Fibroblast of villous mesenchyme (primary cell): Measurements from ENCODE around the gene BARX1. TPM values are rescaled to one million over a fixed set of nuclear protein-coding genes. Genes with fewer than 3 reads are reported as not detected.

Experiments
- DNase-seq: peaks from one replicate; pipeline ENCODE4 v3.0.0-alpha.2; 2010; ENCODE audit warnings: low read depth
- H3K4me3 ChIP-seq: 2 replicates; pipeline ENCODE4 v1.5.1; 2011; ENCODE audit warnings: low read depth, mild to moderate bottlenecking, low read length
- total RNA-seq: library from RNA; depleted of rRNA; stranded (reverse); fragments of >200 nt; gene quantifications from 2 replicates; pipeline ENCODE4 v1.2.3, GENCODE V29; 2012
- TF ChIP-seq, protein P1 (sequence below): IDR thresholded peaks from 2 replicates; pipeline ENCODE4 v1.5.1; 2012; ENCODE audit warnings: low read depth, mild to moderate bottlenecking, low read length; ENCODE audit not compliant: insufficient read depth

The BARX1 gene
- total RNA-seq, 1 donor: not detected

GRCh38 chr9:93960971-93961841 lies 6.1 kb upstream of the BARX1 start:
- no peak for DNase-seq
- TF ChIP-seq, protein P1, sequence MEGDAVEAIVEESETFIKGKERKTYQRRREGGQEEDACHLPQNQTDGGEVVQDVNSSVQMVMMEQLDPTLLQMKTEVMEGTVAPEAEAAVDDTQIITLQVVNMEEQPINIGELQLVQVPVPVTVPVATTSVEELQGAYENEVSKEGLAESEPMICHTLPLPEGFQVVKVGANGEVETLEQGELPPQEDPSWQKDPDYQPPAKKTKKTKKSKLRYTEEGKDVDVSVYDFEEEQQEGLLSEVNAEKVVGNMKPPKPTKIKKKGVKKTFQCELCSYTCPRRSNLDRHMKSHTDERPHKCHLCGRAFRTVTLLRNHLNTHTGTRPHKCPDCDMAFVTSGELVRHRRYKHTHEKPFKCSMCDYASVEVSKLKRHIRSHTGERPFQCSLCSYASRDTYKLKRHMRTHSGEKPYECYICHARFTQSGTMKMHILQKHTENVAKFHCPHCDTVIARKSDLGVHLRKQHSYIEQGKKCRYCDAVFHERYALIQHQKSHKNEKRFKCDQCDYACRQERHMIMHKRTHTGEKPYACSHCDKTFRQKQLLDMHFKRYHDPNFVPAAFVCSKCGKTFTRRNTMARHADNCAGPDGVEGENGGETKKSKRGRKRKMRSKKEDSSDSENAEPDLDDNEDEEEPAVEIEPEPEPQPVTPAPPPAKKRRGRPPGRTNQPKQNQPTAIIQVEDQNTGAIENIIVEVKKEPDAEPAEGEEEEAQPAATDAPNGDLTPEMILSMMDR: no peak
- H3K4me3 ChIP-seq: no peak overlapping the region

DNA sequence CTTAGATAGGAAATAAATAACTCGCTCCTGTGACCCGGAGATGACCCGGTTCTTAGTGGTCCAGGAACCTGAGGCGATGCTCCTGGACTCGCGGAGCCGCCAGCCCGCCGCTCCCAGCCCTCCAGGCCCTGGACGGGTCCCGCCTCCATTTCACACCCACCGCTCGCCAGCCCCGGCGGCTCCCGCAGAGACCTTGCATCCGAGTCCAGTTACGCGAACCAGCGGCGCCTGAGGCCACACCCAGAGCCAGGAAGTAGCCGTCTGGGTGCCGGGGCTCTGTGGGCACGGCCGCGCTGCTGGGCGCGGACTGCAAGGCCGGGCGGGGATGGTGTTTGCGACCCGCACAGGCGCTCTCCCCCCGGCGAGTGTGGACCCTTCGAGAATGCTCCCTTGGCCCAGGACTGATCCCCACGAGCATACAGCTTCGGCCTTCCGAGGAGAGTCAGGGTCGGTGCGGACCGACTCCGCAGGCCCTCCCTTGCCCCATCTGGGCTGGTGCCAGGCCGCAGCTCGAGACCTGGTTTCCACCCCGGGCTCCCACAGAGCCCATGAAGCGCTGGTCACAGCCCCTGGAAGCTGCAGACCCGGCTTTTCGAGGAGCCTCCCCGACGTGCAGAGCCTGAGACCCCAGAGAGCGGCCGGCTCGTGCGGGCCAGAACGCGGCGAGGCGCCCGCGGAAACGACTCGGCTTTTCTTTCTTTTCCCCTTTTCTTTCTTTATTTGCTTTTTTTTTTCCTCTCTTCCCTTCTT lies 5.2 kb upstream of the BARX1 start:
- DNase-seq: no peak
- TF ChIP-seq, protein P1: no peak

GRCh38 chr9:93959739-93960154 lies 4.6 kb upstream of the BARX1 start:
- TF ChIP-seq, protein P1: no peak
- DNase-seq: no peak
- H3K4me3 ChIP-seq: no peak overlapping the region

More for the DNA sequence above, 5.2 kb upstream of the BARX1 start:
- no peak overlapping the region for H3K4me3 ChIP-seq

DNA sequence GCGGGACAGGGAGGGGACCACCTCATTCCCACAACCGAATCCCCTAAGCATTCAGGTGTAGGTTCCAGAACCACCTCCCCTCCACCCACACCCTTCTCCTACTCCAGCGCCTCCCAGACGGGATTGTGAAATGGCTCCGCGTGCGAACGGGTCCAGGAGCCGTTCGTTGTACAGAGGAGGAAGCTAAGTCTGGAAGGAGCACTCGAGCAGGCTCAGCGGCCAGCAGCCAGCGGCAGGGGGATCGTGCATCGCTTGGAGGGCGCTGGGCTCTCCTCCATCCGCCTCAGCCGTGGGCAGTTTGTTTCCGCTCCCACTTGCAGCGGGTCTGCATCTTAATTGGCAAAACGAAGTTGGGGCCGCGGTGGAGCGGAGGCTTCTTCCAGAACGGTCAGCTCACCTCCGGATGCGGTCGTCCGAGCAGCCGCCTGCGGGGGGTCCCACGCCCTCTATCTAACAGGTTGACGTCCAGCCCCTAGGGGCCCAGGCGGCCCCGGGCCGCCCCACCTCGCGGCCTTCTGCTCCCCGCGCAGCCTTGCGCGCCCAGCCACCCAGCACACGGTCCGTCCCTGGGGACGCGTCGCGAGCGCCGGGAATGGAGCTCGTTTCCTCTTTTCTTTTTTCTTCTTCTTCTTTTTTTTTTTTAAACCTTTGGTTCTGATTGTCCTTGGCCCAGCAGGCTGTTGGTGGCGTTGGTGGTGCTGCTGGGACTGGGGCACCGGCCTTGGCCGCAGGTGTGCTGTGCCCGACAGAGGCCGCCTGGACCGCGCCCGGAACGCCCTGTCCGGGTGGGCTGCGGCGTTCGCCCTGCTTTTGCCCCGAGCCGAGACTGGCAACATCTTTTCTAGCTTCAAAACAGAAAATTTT lies 3.9 kb upstream of the BARX1 start:
- TF ChIP-seq, protein P1: no peak
- H3K4me3 ChIP-seq: no peak overlapping the region
- DNase-seq: peak; percentile 24

DNA sequence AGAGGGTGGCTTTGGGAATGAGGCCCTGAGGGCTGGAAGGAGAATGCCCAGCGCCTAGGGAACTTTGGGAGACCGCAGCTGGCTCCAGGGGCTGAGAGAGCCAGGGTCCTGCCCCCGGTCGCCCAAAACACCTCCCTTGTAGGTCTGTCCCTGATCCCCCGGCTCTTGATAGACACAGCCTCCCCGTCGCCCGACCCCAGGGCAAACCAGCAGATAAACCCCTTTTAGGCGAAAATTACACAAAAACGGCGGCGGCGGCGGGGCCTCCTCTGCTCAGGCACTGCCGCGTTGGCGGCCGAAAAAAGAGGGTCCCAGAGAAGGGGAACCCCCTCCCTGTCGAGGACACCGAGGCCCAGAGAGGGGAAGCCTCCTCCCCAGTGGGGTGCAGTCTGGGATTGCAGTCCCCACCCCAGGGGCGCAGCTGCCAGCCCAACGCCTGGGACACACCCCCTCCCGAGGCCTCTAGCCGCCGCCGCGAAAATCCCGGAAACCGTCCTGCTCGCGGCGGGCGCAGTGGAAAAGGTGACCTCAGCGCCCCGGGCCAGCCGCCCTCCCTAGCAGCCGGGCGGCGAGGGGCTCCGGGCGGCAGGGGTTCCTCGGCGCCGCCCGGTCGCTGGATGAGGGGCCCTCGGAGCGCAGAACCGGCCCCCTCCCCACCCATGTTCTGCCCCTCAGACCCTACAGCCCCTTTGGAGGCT lies 3.1 kb upstream of the BARX1 start:
- DNase-seq: no peak
- no peak overlapping the region for H3K4me3 ChIP-seq

More for the DNA sequence above, 3.1 kb upstream of the BARX1 start:
- TF ChIP-seq, protein P1: no peak
